ENCODE measurements around the gene FILIP1.

DNA sequence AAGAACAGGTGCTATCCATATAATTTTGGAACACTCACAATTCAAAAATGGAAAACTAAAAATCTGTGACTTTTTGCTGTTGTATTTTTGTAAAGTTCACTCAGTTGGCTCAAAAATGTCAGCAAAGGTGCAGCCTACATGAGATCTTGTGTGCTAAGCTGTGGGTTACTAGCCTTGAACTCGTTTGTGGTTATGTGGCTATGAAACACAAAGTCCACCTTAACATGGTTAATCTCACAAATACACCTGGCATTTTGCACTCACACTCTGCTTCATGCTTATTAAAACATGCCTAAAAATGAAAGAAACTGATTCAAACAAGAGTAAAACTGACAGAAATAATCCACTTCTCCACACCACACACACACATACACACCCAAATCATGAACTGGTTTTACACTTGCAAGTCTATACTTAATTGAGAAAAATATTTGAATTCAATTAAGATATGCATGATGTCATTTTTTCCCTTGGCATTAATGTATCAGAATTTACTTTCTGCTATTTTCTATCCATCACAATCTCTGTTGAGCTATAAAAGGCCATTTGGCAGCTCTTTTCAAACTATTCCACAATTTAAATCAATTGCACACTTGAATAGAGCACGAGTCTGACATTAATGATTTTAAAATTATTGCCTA lies 186.1 kb downstream of the FILIP1 start:
- TF ChIP-seq, protein P1, sequence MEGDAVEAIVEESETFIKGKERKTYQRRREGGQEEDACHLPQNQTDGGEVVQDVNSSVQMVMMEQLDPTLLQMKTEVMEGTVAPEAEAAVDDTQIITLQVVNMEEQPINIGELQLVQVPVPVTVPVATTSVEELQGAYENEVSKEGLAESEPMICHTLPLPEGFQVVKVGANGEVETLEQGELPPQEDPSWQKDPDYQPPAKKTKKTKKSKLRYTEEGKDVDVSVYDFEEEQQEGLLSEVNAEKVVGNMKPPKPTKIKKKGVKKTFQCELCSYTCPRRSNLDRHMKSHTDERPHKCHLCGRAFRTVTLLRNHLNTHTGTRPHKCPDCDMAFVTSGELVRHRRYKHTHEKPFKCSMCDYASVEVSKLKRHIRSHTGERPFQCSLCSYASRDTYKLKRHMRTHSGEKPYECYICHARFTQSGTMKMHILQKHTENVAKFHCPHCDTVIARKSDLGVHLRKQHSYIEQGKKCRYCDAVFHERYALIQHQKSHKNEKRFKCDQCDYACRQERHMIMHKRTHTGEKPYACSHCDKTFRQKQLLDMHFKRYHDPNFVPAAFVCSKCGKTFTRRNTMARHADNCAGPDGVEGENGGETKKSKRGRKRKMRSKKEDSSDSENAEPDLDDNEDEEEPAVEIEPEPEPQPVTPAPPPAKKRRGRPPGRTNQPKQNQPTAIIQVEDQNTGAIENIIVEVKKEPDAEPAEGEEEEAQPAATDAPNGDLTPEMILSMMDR (conservative IDR thresholded peaks at IDR 0.05 in 1 of 2, IDR thresholded peaks at IDR 0.05 in 1 of 2; ENCODE audit: low read depth in 1 of 2, low read length in 2 of 2) = no peak
- no peak for TF ChIP-seq EZH2 (IDR thresholded peaks at IDR 0.05; ENCODE audit: low read length, missing control alignments)

All from fibroblast of lung (primary cell).